Central memory CD8-positive, alpha-beta T cell (primary cell): Measurements from ENCODE around the gene SAMSN1.

ENCODE experiments used
- ATAC-seq: fragments of 150-1000 bp; cut with Tn5 transposase; replicated peaks from 2 replicates; pipeline ENCODE4 v1.10.0; 2022; ENCODE audit warnings: mild to moderate bottlenecking, moderate FRiP score, moderate number of reproducible peaks; ENCODE audit not compliant: poor library complexity, severe bottlenecking; ENCODE audit errors: extremely low read depth
- DNase-seq, 2 donors: peaks; one replicate each; pipeline ENCODE4 v3.0.0; 2021; ENCODE audit warnings: low spot score in 2 of 2
- H3K27ac Mint-ChIP-seq: one replicate; pipeline ENCODE4 v1.8.0; 2022; ENCODE audit warnings: low read depth, mild to moderate bottlenecking, moderate library complexity, mixed read lengths
- H3K27me3 Mint-ChIP-seq: one replicate; pipeline ENCODE4 v1.8.0; 2022; ENCODE audit warnings: mixed read lengths
- H3K36me3 Mint-ChIP-seq: one replicate; pipeline ENCODE4 v1.8.0; 2022; ENCODE audit warnings: mild to moderate bottlenecking, moderate library complexity, mixed read lengths; ENCODE audit not compliant: insufficient read depth
- H3K4me1 Mint-ChIP-seq: one replicate; pipeline ENCODE4 v1.8.0; 2022; ENCODE audit warnings: mixed read lengths
- H3K4me3 Mint-ChIP-seq: one replicate; pipeline ENCODE4 v1.8.0; 2022; ENCODE audit warnings: mild to moderate bottlenecking, moderate library complexity, mixed read lengths
- H3K9me3 Mint-ChIP-seq: one replicate; pipeline ENCODE4 v1.8.0; 2022; ENCODE audit warnings: mixed read lengths

The SAMSN1 gene

GRCh38 chr21:14582934-14583628 is 37.0 kb upstream of the SAMSN1 start:
- no peak overlapping the region for H3K27ac Mint-ChIP-seq
- H3K36me3 Mint-ChIP-seq, result no peaks in the 10 kb centered on the region
- DNase-seq (no peak), ATAC-seq (no peak)
- H3K9me3 Mint-ChIP-seq, result no peaks in the 10 kb centered on the region
- H3K27me3 Mint-ChIP-seq, result no peaks in the 10 kb centered on the region
- H3K4me1 Mint-ChIP-seq, result peaks cover 4% of the 10 kb centered on the region
- no peak overlapping the region for H3K4me3 Mint-ChIP-seq

- Mint-ChIP-seq H3K27ac (peak overlapping the region; percentile 13), H3K27me3 (no peaks in the 10 kb centered on the region), H3K4me1 (no peaks in the 10 kb centered on the region), H3K4me3 (peak overlapping the region; percentile 39), H3K36me3 (no peaks in the 10 kb centered on the region), H3K9me3 (no peaks in the 10 kb centered on the region)
- DNase-seq, result no peak
- peak; percentile 54 for ATAC-seq
Observed at GRCh38 chr21:14581902-14582457, 35.9 kb upstream of the SAMSN1 start.

- Mint-ChIP-seq H3K4me1 (no peaks in the 10 kb centered on the region), H3K9me3 (no peaks in the 10 kb centered on the region), H3K4me3 (no peak overlapping the region), H3K36me3 (no peaks in the 10 kb centered on the region), H3K27ac (no peak overlapping the region), H3K27me3 (no peaks in the 10 kb centered on the region)
- no peak for DNase-seq
- ATAC-seq, result no peak
Observed at GRCh38 chr21:14573244-14573643, 27.1 kb upstream of the SAMSN1 start.

- Mint-ChIP-seq H3K4me1 (no peaks in the 10 kb centered on the region), H3K27me3 (no peaks in the 10 kb centered on the region), H3K27ac (no peak overlapping the region), H3K4me3 (no peak overlapping the region), H3K9me3 (no peaks in the 10 kb centered on the region), H3K36me3 (no peaks in the 10 kb centered on the region)
- DNase-seq (no peak), ATAC-seq (no peak)
Observed at GRCh38 chr21:14572204-14572780, 26.2 kb upstream of the SAMSN1 start.

- ATAC-seq (no peak), DNase-seq (peak in 1 of 2 donors; percentile 24)
- H3K36me3 Mint-ChIP-seq, result no peaks in the 10 kb centered on the region
- no peak overlapping the region for H3K4me3 Mint-ChIP-seq
- no peak overlapping the region for H3K27ac Mint-ChIP-seq
- no peaks in the 10 kb centered on the region for H3K4me1 Mint-ChIP-seq
- no peaks in the 10 kb centered on the region for H3K9me3 Mint-ChIP-seq
- no peaks in the 10 kb centered on the region for H3K27me3 Mint-ChIP-seq
Observed at GRCh38 chr21:14569868-14570267, 23.8 kb upstream of the SAMSN1 start.

GRCh38 chr21:14569026-14569621 is 23.0 kb upstream of the SAMSN1 start:
- H3K4me1 Mint-ChIP-seq, result no peaks in the 10 kb centered on the region
- H3K36me3 Mint-ChIP-seq, result no peaks in the 10 kb centered on the region
- H3K9me3 Mint-ChIP-seq, result no peaks in the 10 kb centered on the region
- H3K27ac Mint-ChIP-seq, result no peak overlapping the region
- H3K27me3 Mint-ChIP-seq, result no peaks in the 10 kb centered on the region
- ATAC-seq (no peak), DNase-seq (no peak)
- H3K4me3 Mint-ChIP-seq, result no peak overlapping the region

- Mint-ChIP-seq H3K4me1 (no peaks in the 10 kb centered on the region), H3K27ac (no peak overlapping the region), H3K27me3 (no peaks in the 10 kb centered on the region), H3K4me3 (no peak overlapping the region), H3K36me3 (no peaks in the 10 kb centered on the region), H3K9me3 (no peaks in the 10 kb centered on the region)
- DNase-seq (no peak), ATAC-seq (no peak)
Observed at GRCh38 chr21:14567331-14568279, 21.5 kb upstream of the SAMSN1 start.

GRCh38 chr21:14566894-14567293 is 20.8 kb upstream of the SAMSN1 start:
- no peaks in the 10 kb centered on the region for H3K9me3 Mint-ChIP-seq
- ATAC-seq (no peak), DNase-seq (no peak)
- no peaks in the 10 kb centered on the region for H3K36me3 Mint-ChIP-seq
- no peak overlapping the region for H3K27ac Mint-ChIP-seq
- no peak overlapping the region for H3K4me3 Mint-ChIP-seq
- H3K27me3 Mint-ChIP-seq, result no peaks in the 10 kb centered on the region
- no peaks in the 10 kb centered on the region for H3K4me1 Mint-ChIP-seq

- ATAC-seq, result no peak
- Mint-ChIP-seq H3K4me3 (no peak overlapping the region), H3K27ac (no peak overlapping the region), H3K27me3 (no peaks in the 10 kb centered on the region), H3K4me1 (peaks cover 9% of the 10 kb centered on the region), H3K36me3 (no peaks in the 10 kb centered on the region), H3K9me3 (no peaks in the 10 kb centered on the region)
- no peak for DNase-seq
Observed at GRCh38 chr21:14562959-14563358, 16.8 kb upstream of the SAMSN1 start.

GRCh38 chr21:14560555-14560954 is 14.4 kb upstream of the SAMSN1 start:
- H3K27ac Mint-ChIP-seq, result no peak overlapping the region

GRCh38 chr21:14560139-14560538 is 14.0 kb upstream of the SAMSN1 start:
- Mint-ChIP-seq H3K4me3 (no peak overlapping the region), H3K36me3 (no peaks in the 10 kb centered on the region), H3K27ac (no peak overlapping the region), H3K9me3 (no peaks in the 10 kb centered on the region), H3K4me1 (peaks cover 12% of the 10 kb centered on the region), H3K27me3 (no peaks in the 10 kb centered on the region)
- DNase-seq, result no peak
- no peak for ATAC-seq

More at GRCh38 chr21:14560555-14560954, 14.4 kb upstream of the SAMSN1 start:
- Mint-ChIP-seq H3K4me1 (peaks cover 9% of the 10 kb centered on the region), H3K9me3 (no peaks in the 10 kb centered on the region), H3K4me3 (no peak overlapping the region), H3K27me3 (no peaks in the 10 kb centered on the region), H3K36me3 (no peaks in the 10 kb centered on the region)
- DNase-seq, result no peak
- no peak for ATAC-seq

- H3K4me3 Mint-ChIP-seq, result no peak overlapping the region
- ATAC-seq (no peak), DNase-seq (no peak)
- peaks cover 16% of the 10 kb centered on the region for H3K4me1 Mint-ChIP-seq
- no peak overlapping the region for H3K27ac Mint-ChIP-seq
- no peaks in the 10 kb centered on the region for H3K27me3 Mint-ChIP-seq
- H3K9me3 Mint-ChIP-seq, result no peaks in the 10 kb centered on the region
- H3K36me3 Mint-ChIP-seq, result no peaks in the 10 kb centered on the region
Observed at GRCh38 chr21:14559102-14559501, 13.0 kb upstream of the SAMSN1 start.
